Esophagus muscularis mucosa (tissue), 4 donors: ENCODE measurements around the gene LDAH. TPM values are rescaled to one million over a fixed set of nuclear protein-coding genes. Genes with fewer than 3 reads are reported as not detected.

Experiments
- DNase-seq: peaks from one replicate; pipeline ENCODE4 v3.0.0-alpha.2; 2017; ENCODE audit errors: extremely low spot score
- H3K27ac ChIP-seq, 4 donors: fragments of 200-600 bp; sonication (generic); replicated peaks in 1 of 4; 1 replicate in 3 of 4; 2 replicates in 1 of 4; pipeline ENCODE4 v1.5.1; 2016 to 2019; ENCODE audit warnings: mild to moderate bottlenecking in 1 of 4
- H3K27me3 ChIP-seq, 4 donors: fragments of 200-600 bp; sonication (generic); one replicate each; pipeline versions ENCODE4 v1.5.1 to v1.6.0; 2016 to 2019
- H3K36me3 ChIP-seq, 4 donors: fragments of 200-600 bp; sonication (generic); one replicate each; pipeline ENCODE4 v1.5.1; 2016 to 2019
- H3K4me1 ChIP-seq, 4 donors: fragments of 200-600 bp; sonication (generic); one replicate each; pipeline ENCODE4 v1.5.1; 2016 to 2019
- H3K4me3 ChIP-seq, 4 donors: fragments of 200-600 bp; sonication (generic); 1 replicate in 2 of 4; 2 replicates in 2 of 4; pipeline ENCODE4 v1.5.1; 2016 to 2019; ENCODE audit warnings: mild to moderate bottlenecking in 4 of 4, moderate library complexity in 1 of 4
- H3K9me3 ChIP-seq, 4 donors: fragments of 200-600 bp; sonication (generic); 1 replicate in 3 of 4; 2 replicates in 1 of 4; pipeline ENCODE4 v1.5.1; 2016 to 2019
- CTCF ChIP-seq, 3 experiments: fragments of 200-600 bp in 2 of 3; fragments of 450-650 bp in 1 of 3; sonication (generic) in 2 of 3; IDR thresholded peaks; one replicate each; pipeline ENCODE4 v1.5.1; 2017 to 2019; ENCODE audit warnings: antibody characterized with exemption in 3 of 3, mild to moderate bottlenecking in 2 of 3, moderate library complexity in 1 of 3
- EP300 ChIP-seq: sonication (generic); formaldehyde crosslinking; IDR thresholded peaks from one replicate; pipeline ENCODE4 v1.6.1; 2017; ENCODE audit warnings: antibody characterized with exemption
- POLR2A ChIP-seq: fragments of 450-650 bp; IDR thresholded peaks from one replicate; pipeline ENCODE4 v1.6.1; 2017; ENCODE audit warnings: antibody characterized with exemption, moderate library complexity, mild to moderate bottlenecking, low read depth
- POLR2AphosphoS5 ChIP-seq, 2 donors: sonication (generic); formaldehyde crosslinking; IDR thresholded peaks; one replicate each; pipeline ENCODE4 v1.6.1; 2017; ENCODE audit warnings: antibody characterized with exemption in 2 of 2
- WGBS: methylation state at CpG from one replicate; pipeline ENCODE4 v1.1.5; 2018; 5-methylcytosine and 5-hydroxymethylcytosine counted together
- intact Hi-C: fragments of 100-400 bp; cut with DNase I; formaldehyde crosslinking; loops from one replicate; pipeline ENCODE4 v1.15.1; 2023
- total RNA-seq, 4 donors: library from RNA; depleted of rRNA; stranded (reverse); fragments of >200 nt; gene quantifications; one replicate each; pipeline versions ENCODE4 v1.1.0 to v1.2.1, GENCODE V29; 2016

The LDAH gene
- total RNA-seq, 4 donors from 2014 or later, result 7.9 to 13.7 (median 11.9) TPM

DNA sequence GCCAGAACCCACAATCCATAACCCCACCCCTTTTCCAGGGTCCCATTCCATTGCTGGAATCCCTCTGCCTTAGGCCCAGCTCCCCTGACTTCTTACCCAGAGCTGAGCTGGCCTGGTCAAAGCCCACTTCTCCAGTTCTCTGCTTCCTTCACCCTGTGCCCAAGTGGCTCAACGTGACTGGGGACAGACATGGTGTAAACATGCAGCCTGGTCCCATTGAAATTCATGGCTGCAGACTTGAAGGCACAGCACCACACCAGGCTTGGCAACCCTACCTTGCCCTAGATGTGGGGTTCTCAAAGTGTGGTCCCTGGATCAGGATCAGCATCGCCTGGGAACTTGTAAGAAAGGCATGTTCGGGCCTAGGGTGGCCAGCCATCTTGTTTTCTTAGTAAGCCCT lies 175.7 kb downstream of the LDAH start:
- WGBS, result 100% methylated on average over 1 of the region's 3 CpGs
- Histone ChIP-seq H3K36me3 (peaks cover 12 to 46% (median 43%) of the 10 kb centered on the region in 4 donors), H3K27ac (peak overlapping the region; percentile 43 to 98 (median 78)), H3K4me3 (no peak overlapping the region), H3K27me3 (no peaks in the 10 kb centered on the region), H3K4me1 (peaks cover 33 to 67% (median 62%) of the 10 kb centered on the region in 4 donors), H3K9me3 (no peaks in the 10 kb centered on the region)
- DNase-seq, result no peak
- intact Hi-C loops, result no loop called here
- TF ChIP-seq POLR2AphosphoS5 (IDR thresholded peaks at IDR 0.05), result no peak
- no peak for TF ChIP-seq EP300
- TF ChIP-seq CTCF (IDR thresholded peaks at IDR 0.05), result no peak
- TF ChIP-seq POLR2A, result no peak

GRCh38 chr2:20646446-20646845 lies 176.5 kb downstream of the LDAH start:
- intact Hi-C loops, result no loop called here
- no peak for DNase-seq
- Histone ChIP-seq H3K9me3 (no peaks in the 10 kb centered on the region), H3K27me3 (no peaks in the 10 kb centered on the region), H3K4me1 (peaks cover 36 to 67% (median 62%) of the 10 kb centered on the region in 4 donors), H3K27ac (peak overlapping the region; percentile 43 to 98 (median 78)), H3K4me3 (no peak overlapping the region), H3K36me3 (peaks cover 12 to 47% (median 44%) of the 10 kb centered on the region in 4 donors)
- WGBS, result 88% methylated on average over 20 of the region's 20 CpGs
- TF ChIP-seq POLR2AphosphoS5 (IDR thresholded peaks at IDR 0.05) (no peak), CTCF (IDR thresholded peaks at IDR 0.05) (no peak), POLR2A (no peak), EP300 (no peak)

- peak overlapping the region; percentile 57 to 98 (median 78) for H3K27ac ChIP-seq
- WGBS, result 78% methylated on average over 10 of the region's 10 CpGs
- TF ChIP-seq POLR2AphosphoS5 (IDR thresholded peaks at IDR 0.05) (no peak), POLR2A (no peak), CTCF (IDR thresholded peaks at IDR 0.05) (no peak)
- no peak for DNase-seq
- peaks cover 43 to 71% (median 67%) of the 10 kb centered on the region in 4 donors for H3K4me1 ChIP-seq
- no peak overlapping the region for H3K4me3 ChIP-seq
- intact Hi-C loops, result no loop called here
- H3K27me3 ChIP-seq, result no peaks in the 10 kb centered on the region
- peaks cover 12 to 52% (median 50%) of the 10 kb centered on the region in 4 donors for H3K36me3 ChIP-seq
- no peaks in the 10 kb centered on the region for H3K9me3 ChIP-seq
These were observed 177.1 kb downstream of the LDAH start for GRCh38 chr2:20645761-20646160.

DNA sequence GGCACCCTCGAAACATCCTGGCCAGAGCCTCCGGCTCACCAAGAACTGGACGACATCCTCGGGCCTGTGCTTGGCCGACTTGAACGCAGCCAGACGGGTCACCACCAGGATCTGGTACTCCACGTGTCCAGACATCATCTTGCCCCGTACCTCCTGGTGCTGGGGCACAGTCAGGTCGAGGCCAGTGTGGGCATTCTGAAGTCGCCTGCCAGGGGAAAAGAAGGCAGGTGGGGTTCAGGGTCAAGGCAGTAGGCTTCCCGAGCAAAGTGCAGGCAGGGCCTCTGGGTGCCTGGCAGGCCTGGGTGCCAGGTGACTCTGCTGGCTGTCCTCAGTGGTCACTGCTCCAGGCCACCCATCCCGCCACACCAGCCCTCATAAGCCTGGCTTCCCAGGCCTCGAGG lies 177.6 kb downstream of the LDAH start:
- no CpG with 5 or more reads among the region's 14 CpGs for WGBS
- intact Hi-C loops, result no loop called here
- H3K9me3 ChIP-seq, result no peaks in the 10 kb centered on the region
- H3K27me3 ChIP-seq, result no peaks in the 10 kb centered on the region
- peaks cover 12 to 56% (median 54%) of the 10 kb centered on the region in 4 donors for H3K36me3 ChIP-seq
- DNase-seq, result no peak
- no peak overlapping the region for H3K4me3 ChIP-seq
- peak overlapping the region; percentile 57 to 98 (median 78) for H3K27ac ChIP-seq
- TF ChIP-seq EP300 (no peak), POLR2A (no peak), CTCF (IDR thresholded peaks at IDR 0.05) (no peak), POLR2AphosphoS5 (IDR thresholded peaks at IDR 0.05) (no peak)
- peaks cover 43 to 74% (median 69%) of the 10 kb centered on the region in 4 donors for H3K4me1 ChIP-seq

DNA sequence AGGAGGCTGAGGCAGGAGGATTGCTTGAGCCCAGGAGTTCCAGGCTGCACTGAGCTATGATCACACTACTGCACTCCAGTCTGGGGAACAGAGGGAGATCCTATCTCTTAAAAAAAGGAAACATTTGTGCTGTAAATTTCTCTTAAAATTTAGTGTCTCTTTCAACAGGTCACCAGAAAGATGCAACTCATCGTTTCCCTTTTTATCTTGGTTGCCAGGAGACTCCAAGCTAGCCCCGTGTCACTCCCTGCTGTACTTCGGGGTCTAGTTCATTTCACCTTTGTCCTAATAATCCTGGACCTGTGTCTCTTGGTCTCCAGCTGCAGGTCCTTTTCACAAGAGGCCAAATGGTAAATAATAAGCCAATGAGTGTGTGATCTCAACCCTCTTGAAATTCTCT lies 179.1 kb downstream of the LDAH start:
- Histone ChIP-seq H3K4me1 (peaks cover 32 to 74% (median 69%) of the 10 kb centered on the region in 4 donors), H3K27me3 (no peaks in the 10 kb centered on the region), H3K36me3 (peaks cover 12 to 68% (median 65%) of the 10 kb centered on the region in 4 donors), H3K4me3 (no peak overlapping the region), H3K9me3 (no peaks in the 10 kb centered on the region), H3K27ac (peak overlapping the region; percentile 57 to 98 (median 94))
- WGBS, result 45% methylated on average over 3 of the region's 3 CpGs
- no peak for DNase-seq
- TF ChIP-seq CTCF (IDR thresholded peaks at IDR 0.05), result no peak
- no peak for TF ChIP-seq POLR2A
- no peak for TF ChIP-seq EP300
- no peak for TF ChIP-seq POLR2AphosphoS5 (IDR thresholded peaks at IDR 0.05)
- intact Hi-C loops, result loop anchor here (5.0 kb wide), 1 partner anchor 247 kb away; no protein-coding TSS in a partner anchor
